GM13976 (cell line): ENCODE results near the gene MEIS1.

ENCODE experiments used
- DNase-seq: peaks from one replicate; pipeline ENCODE4 v3.0.0; 2012; ENCODE audit warnings: low spot score
- CTCF ChIP-seq: IDR thresholded peaks from 2 replicates; pipeline ENCODE4 v1.5.1; 2012; ENCODE audit warnings: borderline replicate concordance, mild to moderate bottlenecking; ENCODE audit not compliant: insufficient read depth; ENCODE audit errors: extremely low read depth, missing control alignments, control extremely low read depth
- in situ Hi-C: fragments of 300-500 bp; cut with MboI; formaldehyde crosslinking; loops from one replicate; pipeline ENCODE4 v1.12.0; 2022; ENCODE audit warnings: low sequenced_read_pairs, mixed read lengths, inconsistent platforms; ENCODE audit not compliant: unreplicated experiment

The MEIS1 gene

GRCh38 chr2:66515743-66516142 lies 80.8 kb downstream of the MEIS1 start:
- no peak for TF ChIP-seq CTCF
- in situ Hi-C loops: no loop called here
- no peak for DNase-seq

- TF ChIP-seq CTCF: no peak
- in situ Hi-C loops: no loop called here
- no peak for DNase-seq
Observed at GRCh38 chr2:66516499-66516898, 81.6 kb downstream of the MEIS1 start.

- TF ChIP-seq CTCF: no peak
- in situ Hi-C loops: no loop called here
- no peak for DNase-seq
Observed at GRCh38 chr2:66517772-66518171, 82.8 kb downstream of the MEIS1 start.

GRCh38 chr2:66519264-66519843 lies 84.4 kb downstream of the MEIS1 start:
- no peak for DNase-seq
- in situ Hi-C loops: no loop called here
- no peak for TF ChIP-seq CTCF

- DNase-seq: no peak
- no peak for TF ChIP-seq CTCF
- in situ Hi-C loops: no loop called here
Observed at GRCh38 chr2:66521291-66521922, 86.5 kb downstream of the MEIS1 start.

- TF ChIP-seq CTCF: no peak
- in situ Hi-C loops: no loop called here
- DNase-seq: no peak
Observed at GRCh38 chr2:66522611-66523376, 87.9 kb downstream of the MEIS1 start.
